ENCODE data around the gene ESPN. TPM values are rescaled to one million over a fixed set of nuclear protein-coding genes. Genes with fewer than 3 reads are reported as not detected.

Gene ESPN
- total and polyA plus RNA-seq, 2 experiments from 2014 or later, result 31.1 to 65.7 TPM

DNA sequence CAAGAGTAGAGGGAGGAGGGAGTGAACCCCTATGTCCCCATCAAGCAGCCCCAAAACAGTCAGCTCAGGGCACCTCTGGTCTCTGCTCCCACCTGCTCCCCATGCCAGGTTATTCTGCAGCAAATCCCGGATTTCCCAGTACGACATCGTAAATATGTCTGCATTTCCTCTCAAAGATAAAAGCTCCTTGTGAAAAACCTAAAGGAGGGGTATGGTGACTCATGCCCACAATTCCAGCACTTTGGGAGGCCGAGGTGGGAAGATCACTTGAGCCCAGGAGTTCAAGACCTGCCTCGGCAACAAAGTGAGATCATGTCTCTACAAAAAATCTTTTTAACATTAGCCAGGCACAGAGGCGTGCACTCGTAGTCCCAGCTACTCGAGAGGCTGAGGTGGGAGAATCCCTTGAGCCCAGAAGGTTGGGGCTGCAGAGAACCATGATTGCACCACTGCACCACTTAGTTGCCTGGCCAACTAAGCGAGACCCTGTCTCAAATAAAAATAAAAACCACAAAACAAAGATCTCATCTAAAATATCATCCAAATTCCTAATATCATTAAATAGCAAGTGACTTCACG lies 38.1 kb upstream of the ESPN start:
- Histone ChIP-seq H3K4me3 (no peak overlapping the region), H3K27me3 (no peaks in the 10 kb centered on the region), H4K20me1 (ENCODE audit: insufficient read depth, poor library complexity, severe bottlenecking) (no peaks in the 10 kb centered on the region), H3K27ac (peak overlapping the region; percentile 50), H2AFZ (no peak overlapping the region), H3K36me3 (replicated peaks; ENCODE audit: insufficient read depth, low read depth) (no peaks in the 10 kb centered on the region), H3K4me1 (ENCODE audit: insufficient read depth) (no peaks in the 10 kb centered on the region), H3K9me2 (replicated peaks; ENCODE audit: insufficient read depth) (no peaks in the 10 kb centered on the region), H3K4me2 (peak overlapping the region; percentile 4), H3K9me3 (ENCODE audit: low read depth) (no peaks in the 10 kb centered on the region), H3K79me2 (peaks cover 20% of the 10 kb centered on the region)
- DNase-seq (ENCODE audit: low spot score), result peak; percentile 37
- 48% methylated on average over 10 of the region's 10 CpGs for WGBS (ENCODE audit: low lambda C conversion rate, missing lambda C conversion rate)
- TF ChIP-seq, protein P1, sequence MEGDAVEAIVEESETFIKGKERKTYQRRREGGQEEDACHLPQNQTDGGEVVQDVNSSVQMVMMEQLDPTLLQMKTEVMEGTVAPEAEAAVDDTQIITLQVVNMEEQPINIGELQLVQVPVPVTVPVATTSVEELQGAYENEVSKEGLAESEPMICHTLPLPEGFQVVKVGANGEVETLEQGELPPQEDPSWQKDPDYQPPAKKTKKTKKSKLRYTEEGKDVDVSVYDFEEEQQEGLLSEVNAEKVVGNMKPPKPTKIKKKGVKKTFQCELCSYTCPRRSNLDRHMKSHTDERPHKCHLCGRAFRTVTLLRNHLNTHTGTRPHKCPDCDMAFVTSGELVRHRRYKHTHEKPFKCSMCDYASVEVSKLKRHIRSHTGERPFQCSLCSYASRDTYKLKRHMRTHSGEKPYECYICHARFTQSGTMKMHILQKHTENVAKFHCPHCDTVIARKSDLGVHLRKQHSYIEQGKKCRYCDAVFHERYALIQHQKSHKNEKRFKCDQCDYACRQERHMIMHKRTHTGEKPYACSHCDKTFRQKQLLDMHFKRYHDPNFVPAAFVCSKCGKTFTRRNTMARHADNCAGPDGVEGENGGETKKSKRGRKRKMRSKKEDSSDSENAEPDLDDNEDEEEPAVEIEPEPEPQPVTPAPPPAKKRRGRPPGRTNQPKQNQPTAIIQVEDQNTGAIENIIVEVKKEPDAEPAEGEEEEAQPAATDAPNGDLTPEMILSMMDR (IDR thresholded peaks at IDR 0.05; ENCODE audit: poor library complexity), result no peak
- TF ChIP-seq EZH2phosphoT487 (IDR thresholded peaks at IDR 0.05; ENCODE audit: low read depth, severe bottlenecking, unreplicated experiment), result no peak
- no peak for TF ChIP-seq EZH2 (IDR thresholded peaks at IDR 0.05; ENCODE audit: borderline replicate concordance)

DNA sequence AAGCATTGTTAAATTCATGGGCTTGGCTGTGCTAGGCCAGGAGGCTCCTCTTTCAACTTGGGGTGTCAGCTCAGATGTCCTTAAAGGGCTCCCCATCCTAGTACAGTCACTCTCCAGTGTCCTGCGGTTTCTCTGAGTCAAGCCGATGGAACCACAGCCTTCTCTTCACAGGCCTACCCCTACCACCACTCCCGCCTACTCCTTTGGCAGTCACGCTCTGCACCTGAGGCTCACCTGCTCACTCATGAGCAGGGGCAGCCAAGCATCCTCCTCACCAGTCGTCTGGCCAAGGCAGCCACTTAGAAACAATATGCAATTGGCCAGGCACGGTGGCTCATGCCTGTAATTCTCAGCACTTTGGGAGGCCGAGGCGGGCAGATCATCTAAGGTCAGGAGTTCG lies 34.6 kb upstream of the ESPN start:
- Histone ChIP-seq H3K79me2 (peaks cover 25% of the 10 kb centered on the region), H3K4me2 (no peak overlapping the region), H3K4me3 (no peak overlapping the region), H3K27ac (no peak overlapping the region), H3K9me3 (ENCODE audit: low read depth) (no peaks in the 10 kb centered on the region), H3K36me3 (replicated peaks; ENCODE audit: insufficient read depth, low read depth) (no peaks in the 10 kb centered on the region), H3K27me3 (no peaks in the 10 kb centered on the region), H3K4me1 (ENCODE audit: insufficient read depth) (peaks cover 5% of the 10 kb centered on the region), H2AFZ (no peak overlapping the region), H3K9me2 (replicated peaks; ENCODE audit: insufficient read depth) (no peaks in the 10 kb centered on the region), H4K20me1 (ENCODE audit: insufficient read depth, poor library complexity, severe bottlenecking) (no peaks in the 10 kb centered on the region)
- no peak for DNase-seq (ENCODE audit: low spot score)
- 92% methylated on average over 9 of the region's 9 CpGs for WGBS (ENCODE audit: low lambda C conversion rate, missing lambda C conversion rate)
- TF ChIP-seq EZH2 (IDR thresholded peaks at IDR 0.05; ENCODE audit: borderline replicate concordance) (no peak), EZH2phosphoT487 (IDR thresholded peaks at IDR 0.05; ENCODE audit: low read depth, severe bottlenecking, unreplicated experiment) (no peak)
- TF ChIP-seq, protein P1 (IDR thresholded peaks at IDR 0.05; ENCODE audit: poor library complexity), result no peak

DNA sequence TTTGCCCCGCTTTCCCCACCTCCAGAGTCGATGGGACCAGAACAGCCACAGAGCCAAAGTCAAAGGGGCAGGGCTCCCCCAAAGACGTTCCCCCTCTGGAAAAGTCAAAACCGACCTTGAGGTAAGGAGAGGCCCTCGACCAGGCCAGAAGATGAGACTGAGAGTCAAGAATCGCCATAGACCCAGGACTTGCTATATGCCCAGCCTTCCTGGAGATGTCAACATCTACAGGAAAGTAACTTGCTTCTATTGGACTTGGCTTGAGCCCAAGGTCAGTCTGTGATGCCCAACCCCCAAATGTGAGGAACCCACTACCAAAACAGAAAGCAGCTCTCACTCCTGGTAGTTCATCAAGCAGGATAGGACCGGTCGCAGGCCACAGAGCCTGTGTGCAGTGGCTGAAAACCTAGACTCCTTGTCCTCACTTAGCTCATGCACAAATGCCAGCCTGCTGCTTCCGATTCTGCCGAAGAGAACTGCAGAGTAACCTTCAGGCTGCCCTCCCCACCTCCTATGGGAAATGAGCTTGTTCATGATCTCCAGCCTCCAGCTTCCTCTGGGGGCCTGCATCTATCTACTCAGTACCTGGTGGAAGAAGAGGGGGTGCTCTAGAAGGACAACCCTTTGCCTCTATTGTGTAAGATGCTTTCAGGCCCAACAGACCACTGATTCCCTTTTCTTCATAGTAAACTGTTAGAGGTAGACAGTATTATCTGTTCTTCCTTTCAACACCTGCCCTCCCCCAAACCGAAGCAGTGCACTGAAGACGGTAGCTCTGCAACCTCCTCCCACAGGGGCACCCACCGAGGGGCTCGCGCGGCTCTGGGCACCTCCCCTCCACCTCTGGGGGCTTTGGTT lies 32.4 kb upstream of the ESPN start:
- Histone ChIP-seq H3K4me2 (peak overlapping the region; percentile 79), H3K27ac (no peak overlapping the region), H3K9me3 (ENCODE audit: low read depth) (no peaks in the 10 kb centered on the region), H3K27me3 (no peaks in the 10 kb centered on the region), H3K79me2 (peaks cover 25% of the 10 kb centered on the region), H3K4me1 (ENCODE audit: insufficient read depth) (peaks cover 5% of the 10 kb centered on the region), H3K36me3 (replicated peaks; ENCODE audit: insufficient read depth, low read depth) (no peaks in the 10 kb centered on the region), H2AFZ (peak overlapping the region; percentile 52), H4K20me1 (ENCODE audit: insufficient read depth, poor library complexity, severe bottlenecking) (no peaks in the 10 kb centered on the region), H3K4me3 (peak overlapping the region; percentile 76), H3K9me2 (replicated peaks; ENCODE audit: insufficient read depth) (no peaks in the 10 kb centered on the region)
- TF ChIP-seq EZH2 (IDR thresholded peaks at IDR 0.05; ENCODE audit: borderline replicate concordance) (no peak), EZH2phosphoT487 (IDR thresholded peaks at IDR 0.05; ENCODE audit: low read depth, severe bottlenecking, unreplicated experiment) (no peak)
- TF ChIP-seq, protein P1 (IDR thresholded peaks at IDR 0.05; ENCODE audit: poor library complexity), result no peak
- WGBS (ENCODE audit: low lambda C conversion rate, missing lambda C conversion rate), result 53% methylated on average over 16 of the region's 16 CpGs
- DNase-seq (ENCODE audit: low spot score), result no peak
